NCI-H82 (cell line): Measurements from ENCODE around the gene WDR36.
"Not testable (repeated sequence)": the region's sequence is repeated elsewhere in the genome, so short reads cannot be mapped to it uniquely, and the experiment has no call there.

ENCODE experiments used
- DNase-seq: peaks from one replicate; lab custom pipeline; 2025; lab: John Stamatoyannopoulos, UW

Gene WDR36

GRCh38 chr5:111135946-111136345, 43.8 kb downstream of the WDR36 start:
- no peak for DNase-seq

GRCh38 chr5:111138096-111138495, 45.9 kb downstream of the WDR36 start:
- DNase-seq: no peak

DNA sequence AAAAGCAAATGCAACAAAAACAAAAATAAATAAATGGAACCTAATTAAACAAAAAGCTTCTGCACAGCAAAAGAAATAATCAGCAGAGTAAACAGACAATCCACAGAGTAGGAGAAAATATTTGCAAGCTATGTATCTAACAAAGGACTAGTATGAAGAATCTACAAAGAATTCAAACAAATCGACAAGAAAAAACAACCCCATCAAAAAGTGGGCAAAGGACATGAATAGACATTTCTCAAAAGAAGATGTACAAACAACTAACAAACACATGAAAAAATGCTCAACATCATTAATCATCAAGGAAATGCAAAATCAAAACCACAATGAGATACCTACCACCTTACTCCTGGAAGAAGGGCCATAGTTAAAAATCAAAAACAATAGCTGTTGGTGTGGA, 49.3 kb downstream of the WDR36 start:
- not testable (repeated sequence) for DNase-seq

GRCh38 chr5:111142932-111143331, 50.8 kb downstream of the WDR36 start:
- DNase-seq: no peak

DNA sequence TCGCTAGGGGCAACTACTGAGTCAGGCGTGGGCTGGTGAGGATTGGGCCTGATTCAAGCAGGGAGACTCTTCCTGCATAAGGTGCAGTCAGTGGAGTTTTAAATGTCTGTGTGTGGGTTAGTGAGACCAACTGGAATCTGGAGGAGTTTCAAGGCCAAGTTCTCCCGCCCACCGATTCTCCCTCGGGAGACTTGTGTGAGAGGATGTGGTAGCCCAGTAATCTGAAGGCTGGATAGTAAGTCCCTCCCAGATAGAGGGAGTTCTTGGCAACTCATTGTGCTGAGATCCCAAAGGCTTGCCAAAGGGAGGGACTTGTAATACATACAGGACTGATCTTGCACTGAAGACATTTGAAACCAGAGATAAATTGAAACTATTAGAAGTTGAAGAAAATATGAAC, 51.8 kb downstream of the WDR36 start:
- peak; percentile 2 for DNase-seq

- DNase-seq: no peak
Observed at GRCh38 chr5:111144352-111144930, 52.3 kb downstream of the WDR36 start.

GRCh38 chr5:111146053-111146452, 53.9 kb downstream of the WDR36 start:
- no peak for DNase-seq

- DNase-seq: no peak
Observed at GRCh38 chr5:111147502-111147901, 55.4 kb downstream of the WDR36 start.

GRCh38 chr5:111151998-111152397, 59.9 kb downstream of the WDR36 start:
- DNase-seq: no peak

DNA sequence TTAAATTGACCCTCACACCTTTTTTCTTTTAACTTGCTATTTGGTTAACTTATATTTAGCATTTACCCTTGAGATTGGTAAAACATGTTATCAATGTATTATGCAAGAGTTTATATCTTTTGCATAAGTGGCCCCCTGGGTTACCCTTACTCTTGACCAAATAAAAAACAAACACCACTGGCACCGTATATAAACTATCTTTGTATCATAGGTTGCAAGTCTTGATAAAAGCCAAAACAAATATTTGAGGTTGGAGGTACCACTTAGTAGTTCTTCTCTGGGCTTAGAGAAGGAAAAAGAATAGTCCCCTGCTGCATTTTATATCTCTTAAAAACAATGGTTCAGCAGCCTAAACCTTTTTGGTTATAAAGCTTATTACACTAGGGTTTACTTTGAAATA, 61.3 kb downstream of the WDR36 start:
- DNase-seq: no peak

DNA sequence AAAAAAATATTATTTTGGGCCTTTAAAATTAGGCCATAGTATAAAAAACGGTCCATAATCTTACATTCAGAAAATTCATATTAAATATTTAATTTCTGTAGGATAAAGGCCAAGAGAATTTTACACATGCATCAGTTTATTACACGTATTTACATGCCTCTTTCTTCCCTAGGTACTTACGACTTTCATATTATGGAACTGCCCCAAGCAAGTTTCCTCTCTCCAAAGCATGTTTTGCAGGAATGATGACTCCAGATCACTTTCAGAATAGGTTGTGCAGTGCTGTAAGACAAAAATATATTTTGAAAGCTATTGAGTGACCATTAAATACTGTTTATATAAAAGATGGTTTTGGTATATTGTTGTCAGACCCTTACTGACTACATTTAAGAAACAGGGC, 61.8 kb downstream of the WDR36 start:
- DNase-seq: no peak

GRCh38 chr5:111158105-111158744, 66.1 kb downstream of the WDR36 start:
- DNase-seq: peak; percentile 81

DNA sequence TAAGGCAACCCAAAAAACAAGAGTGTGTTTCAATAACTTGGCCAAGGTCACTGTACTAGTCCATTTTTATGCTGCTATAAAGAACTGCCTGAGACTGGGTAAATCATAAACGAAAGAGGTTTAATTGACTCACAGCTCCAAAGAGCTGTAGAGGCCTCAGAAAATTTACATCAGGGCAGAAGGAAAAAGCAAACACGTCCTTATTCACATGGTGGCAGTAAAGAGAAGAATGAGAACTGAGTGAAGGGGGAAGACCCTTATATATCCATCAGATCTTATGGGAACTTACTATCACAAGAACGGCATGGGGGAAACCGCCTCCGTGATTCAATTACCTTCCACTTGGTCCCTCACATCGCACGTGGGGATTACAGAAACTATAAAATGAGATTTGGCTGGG, 67.7 kb downstream of the WDR36 start:
- DNase-seq: peak; percentile 14

DNA sequence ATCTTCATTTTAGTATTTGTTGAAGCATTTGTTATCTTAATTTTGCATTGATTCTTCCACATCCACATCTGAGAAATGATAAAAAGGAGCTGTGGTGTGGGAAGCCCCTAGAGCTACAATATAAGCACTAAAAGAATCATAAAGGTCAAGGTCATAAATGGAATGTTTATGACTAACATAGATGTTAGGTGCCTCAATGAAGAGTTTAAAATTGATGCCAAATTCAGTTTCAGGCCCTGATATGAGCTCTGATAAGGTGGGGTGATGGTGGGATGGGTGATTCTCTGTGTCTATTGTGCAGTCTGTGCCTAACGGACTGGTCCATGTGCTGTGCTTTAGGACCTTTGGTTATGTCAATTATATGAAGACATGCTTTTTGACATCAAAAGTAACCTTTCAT, 70.9 kb downstream of the WDR36 start:
- no peak for DNase-seq

DNA sequence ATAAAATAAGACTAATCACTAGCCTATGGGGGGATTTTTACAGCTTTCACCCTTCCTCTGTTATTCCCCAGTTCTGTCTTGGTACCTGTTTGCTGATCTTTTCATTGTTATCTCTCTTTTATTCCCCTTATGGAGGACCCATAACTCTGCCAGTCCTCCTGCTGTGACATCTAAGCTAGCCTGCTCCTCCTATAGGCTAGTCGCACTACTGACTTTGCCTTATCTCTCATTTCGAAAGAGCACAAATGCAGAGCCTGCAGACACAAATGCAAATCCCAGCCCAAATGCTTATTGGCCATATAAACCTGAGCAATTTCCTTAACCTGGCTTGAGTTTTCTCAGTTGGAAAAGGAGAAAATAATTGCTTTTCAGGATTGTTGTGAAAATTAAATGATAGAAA, 72.9 kb downstream of the WDR36 start:
- no peak for DNase-seq

DNA sequence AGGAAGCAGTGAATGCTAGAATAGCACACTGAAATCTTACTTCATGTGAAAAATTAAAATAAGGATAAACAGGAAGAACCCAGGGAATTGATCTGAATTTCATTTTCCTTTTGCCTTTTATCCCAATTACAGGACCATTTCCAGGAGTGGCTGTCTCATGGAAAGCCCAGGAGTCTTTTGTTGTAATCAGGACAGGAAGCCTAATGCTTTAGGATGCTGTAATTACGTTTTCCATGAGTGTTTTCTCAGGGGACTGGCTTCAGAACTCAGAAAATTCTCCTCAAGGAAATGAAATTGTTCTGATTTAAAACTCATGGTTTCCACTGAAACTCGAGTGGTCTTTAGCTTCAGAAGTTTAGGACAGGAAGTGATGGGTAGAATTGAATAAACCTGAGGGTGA, 75.4 kb downstream of the WDR36 start:
- no peak for DNase-seq

DNA sequence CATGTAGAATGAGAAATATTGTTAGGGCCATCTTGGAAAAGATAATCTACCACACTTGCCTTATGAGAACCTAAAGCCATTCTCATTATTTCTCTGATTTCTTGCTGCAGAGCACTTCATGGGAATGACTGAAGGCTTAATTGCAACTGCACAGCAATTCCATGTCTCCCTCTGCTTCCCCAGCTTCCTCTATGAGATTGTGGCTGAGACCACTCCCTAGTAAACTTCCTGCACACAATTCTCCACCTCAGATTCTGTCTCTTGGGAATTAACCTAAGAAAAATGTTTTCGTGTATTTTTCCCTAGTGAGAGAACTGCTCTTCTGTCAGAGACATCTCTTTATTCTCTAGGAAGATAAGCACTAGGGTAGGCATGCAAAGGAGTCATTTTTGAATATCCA, 76.5 kb downstream of the WDR36 start:
- DNase-seq: no peak

- no peak for DNase-seq
Observed at GRCh38 chr5:111169269-111169668, 77.1 kb downstream of the WDR36 start.

DNA sequence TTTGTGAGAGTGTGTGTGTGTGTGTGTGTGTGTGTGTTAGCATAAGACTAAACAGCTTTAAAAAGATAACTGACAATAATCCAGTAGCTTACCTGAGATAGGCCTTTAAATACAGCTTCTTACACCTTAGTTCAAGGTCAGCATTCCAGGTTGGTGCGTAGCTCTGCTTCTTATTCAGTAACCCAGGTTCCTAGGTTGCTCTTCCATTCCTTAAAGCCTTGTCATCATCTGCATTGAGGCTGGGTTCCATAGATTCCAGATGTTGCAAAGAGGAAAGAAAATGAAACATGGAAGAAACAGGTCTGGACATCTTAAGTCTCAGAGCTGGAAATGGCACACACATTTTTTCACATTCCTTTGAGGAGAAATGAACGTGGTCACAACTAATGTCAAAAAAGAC, 78.1 kb downstream of the WDR36 start:
- DNase-seq: no peak

DNA sequence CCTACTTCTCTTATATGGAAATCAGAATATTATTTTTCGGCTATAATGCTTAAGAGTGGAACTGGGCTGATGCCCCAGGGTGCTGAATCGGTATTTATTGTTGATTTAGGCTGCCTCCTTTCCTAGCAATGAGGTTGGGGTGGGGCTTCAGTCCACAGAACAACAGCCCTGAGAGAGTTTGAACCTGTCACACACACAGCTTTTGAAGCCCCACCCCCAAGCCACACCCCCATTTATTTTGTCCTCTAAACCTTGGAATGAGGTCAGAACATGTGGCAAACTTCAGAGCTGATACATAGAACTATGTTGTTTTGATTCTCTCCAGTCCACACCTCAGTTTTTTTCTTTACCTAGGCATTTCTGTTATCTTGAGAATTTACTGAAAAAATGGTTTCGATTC, 80.4 kb downstream of the WDR36 start:
- no peak for DNase-seq

GRCh38 chr5:111173476-111173875, 81.3 kb downstream of the WDR36 start:
- no peak for DNase-seq
